Fibroblast of the conjunctiva (primary cell): Measurements from ENCODE around the gene STIMATE.

Experiments
- DNase-seq: peaks from one replicate; pipeline ENCODE4 v3.0.0-alpha.2; 2010; ENCODE audit warnings: low read depth

Gene STIMATE

DNA sequence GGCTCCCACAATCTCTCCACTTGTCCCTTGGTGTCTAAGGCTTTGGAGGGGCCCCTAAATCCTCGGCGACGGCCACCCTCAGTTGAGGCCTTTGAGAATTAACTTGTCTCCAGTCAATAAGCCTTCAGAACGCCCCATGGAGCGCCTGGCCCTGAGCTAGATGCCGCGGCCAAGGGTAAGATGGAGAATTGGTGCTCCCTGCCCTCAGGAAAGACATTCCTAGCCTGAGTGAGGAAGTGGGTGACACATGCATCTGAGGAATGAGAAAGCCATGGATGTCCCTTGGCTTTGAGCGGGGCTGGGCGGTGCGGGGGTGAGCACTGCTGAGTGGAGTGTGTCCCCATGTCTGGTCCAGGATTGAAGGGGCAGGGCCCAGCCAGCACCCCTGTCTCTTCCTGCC is 80.1 kb downstream of the STIMATE start:
- no peak for DNase-seq

DNA sequence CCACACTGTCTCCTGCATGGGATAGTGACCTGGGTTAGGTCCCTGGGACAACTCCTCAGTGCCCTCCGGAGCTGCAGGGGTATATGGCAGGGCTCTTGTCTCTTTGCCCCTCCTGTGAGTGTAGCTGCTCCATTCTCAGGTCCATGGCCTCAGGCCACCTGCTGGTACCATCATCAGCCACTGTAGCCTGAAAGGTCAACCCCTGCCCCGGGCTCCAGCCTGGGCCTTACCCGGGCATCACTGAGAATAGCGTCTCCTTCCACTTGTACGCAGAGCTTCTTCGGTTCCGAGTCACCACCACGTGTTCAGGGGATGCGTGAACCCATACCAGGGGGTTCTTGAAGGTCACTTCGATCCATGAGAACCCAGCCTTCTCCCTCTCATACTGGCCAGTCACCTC is 80.7 kb downstream of the STIMATE start:
- DNase-seq, result no peak

DNA sequence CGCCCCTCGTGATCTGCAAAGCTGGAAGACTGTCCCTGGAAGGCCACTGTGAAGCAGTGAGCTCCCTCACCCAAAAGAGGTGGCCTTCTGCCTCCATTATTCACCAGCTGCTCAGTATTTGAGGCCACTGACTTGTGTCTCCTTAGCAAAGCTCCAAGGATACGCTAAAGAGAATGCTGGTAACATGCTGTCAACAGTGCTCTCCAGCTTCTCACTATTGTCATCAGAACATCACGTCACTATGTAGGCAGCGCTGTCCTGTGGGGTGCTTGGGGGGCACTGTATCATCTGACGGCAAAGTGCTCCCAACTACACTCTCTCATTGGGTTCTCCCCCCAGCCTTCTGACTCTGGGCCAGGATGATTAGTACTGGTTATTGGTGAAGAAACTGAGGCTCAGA is 81.1 kb downstream of the STIMATE start:
- DNase-seq, result no peak

DNA sequence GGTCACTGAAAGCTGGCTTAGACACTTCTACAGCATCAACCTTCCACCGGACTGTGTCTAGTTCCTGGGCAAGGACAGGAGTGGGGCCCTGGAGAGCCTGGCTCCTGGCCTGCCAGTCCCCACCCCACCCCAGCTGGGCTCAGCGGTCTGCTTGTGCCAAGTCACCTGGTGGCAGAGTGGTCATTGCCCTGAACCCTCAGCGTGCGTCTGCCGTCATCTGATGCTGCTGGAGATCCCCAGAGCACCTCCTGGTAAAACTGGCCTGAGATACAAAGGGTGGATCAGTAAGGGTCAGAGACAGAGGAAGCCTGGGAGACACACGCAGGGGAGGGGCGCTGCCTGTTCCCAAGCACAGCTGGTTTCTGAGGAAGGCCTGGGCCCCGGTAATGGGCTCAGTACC is 83.5 kb downstream of the STIMATE start:
- DNase-seq, result no peak

GRCh38 chr3:52811452-52812011 is 85.8 kb downstream of the STIMATE start:
- DNase-seq, result no peak

DNA sequence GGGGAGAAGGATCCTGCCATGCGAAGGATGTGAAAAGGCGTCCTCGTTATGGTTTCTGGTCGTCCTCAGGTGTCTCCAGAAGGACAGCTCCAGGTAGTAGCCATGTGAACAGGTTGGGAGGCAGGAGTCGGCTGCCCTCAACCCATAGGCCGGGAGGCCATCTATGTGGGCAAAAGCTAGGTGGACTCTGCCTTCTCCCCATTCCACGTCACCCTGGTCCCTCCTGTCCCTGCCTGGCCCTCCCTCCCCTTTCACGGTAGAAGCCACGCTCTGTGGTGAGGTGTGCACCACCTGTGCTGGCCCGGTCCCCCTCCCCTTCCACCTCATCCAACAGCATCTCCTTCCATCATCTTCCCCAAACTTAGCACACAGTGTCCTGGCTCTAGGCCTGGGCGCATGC is 86.4 kb downstream of the STIMATE start:
- no peak for DNase-seq

GRCh38 chr3:52809662-52810377 is 87.5 kb downstream of the STIMATE start:
- no peak for DNase-seq

DNA sequence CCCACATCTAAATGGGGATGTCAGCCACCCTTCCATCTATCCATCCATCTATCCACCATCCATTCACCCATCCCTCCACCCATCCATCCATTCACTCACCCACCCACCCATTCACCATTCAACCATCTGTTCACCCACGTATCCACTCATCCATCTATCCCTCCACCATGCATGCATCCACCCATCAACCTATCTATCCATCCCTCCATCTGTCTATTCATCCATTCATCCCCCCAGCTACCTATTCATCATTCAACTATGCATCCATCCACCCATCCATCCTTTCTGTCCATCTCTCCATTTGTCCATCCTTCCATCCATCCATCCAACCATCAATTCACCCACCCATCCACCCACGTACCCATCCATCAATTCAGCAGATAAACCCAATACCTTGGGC is 88.2 kb downstream of the STIMATE start:
- no peak for DNase-seq

- no peak for DNase-seq
These were observed 91.9 kb downstream of the STIMATE start for GRCh38 chr3:52805270-52806039.

DNA sequence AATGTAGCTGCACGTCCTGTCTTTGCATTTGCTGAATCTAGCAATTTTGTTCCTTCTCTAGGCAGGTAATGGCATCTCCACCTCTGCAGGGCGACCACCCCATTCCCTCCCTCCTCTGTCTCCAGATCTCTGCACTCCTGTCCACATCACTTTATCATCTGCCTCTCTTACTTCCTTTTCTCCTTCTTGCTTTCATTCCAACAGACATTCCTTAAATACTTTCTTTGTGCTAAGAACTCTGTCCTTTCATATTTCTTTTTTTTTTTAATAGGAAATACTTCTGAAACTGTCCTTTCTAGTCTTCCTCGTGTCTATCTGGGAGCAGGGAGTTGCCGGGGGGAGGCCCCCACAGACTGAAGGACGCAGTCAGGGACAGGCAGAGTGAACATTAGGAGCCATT is 95.5 kb downstream of the STIMATE start:
- DNase-seq, result no peak

DNA sequence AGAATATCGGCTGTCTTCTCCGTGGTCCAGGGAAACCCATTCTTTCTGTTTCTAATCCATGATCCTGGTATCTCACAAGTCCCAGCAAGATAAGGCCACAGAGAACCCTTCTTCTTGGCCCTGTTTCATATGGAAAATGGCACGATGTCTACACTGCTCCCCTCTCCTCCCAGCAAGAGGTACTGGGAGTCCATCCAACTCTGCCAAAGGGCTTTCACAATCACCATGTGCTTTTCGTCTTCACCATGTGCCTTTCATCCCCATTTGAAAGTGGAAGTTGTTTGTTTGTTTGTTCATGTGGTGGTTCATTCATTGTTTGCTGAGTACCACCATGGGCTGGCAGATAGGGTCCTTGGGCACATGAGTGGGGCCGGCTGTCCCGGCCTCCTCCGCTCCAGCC is 97.3 kb downstream of the STIMATE start:
- no peak for DNase-seq

- DNase-seq, result no peak
These were observed 98.3 kb downstream of the STIMATE start for GRCh38 chr3:52798978-52799476.

GRCh38 chr3:52798376-52798977 is 98.9 kb downstream of the STIMATE start:
- DNase-seq, result no peak

DNA sequence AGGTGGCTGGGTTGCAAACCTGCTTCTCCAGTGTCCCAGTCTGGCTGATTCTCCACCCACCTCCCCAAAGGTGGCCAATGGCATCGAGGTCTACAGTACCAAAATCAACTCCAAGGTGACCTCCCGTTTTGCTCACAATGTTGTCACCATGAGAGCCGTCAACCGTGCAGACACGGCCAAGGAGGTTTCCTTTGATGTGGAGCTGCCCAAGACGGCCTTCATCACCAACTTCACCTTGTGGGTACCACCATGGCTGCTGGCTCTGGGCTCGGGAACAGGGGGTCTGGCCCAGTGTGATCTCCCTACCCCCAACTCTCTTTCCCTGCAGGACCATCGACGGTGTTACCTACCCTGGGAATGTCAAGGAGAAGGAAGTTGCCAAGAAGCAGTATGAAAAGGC is 100.9 kb downstream of the STIMATE start:
- no peak for DNase-seq

GRCh38 chr3:52795298-52795900 is 101.9 kb downstream of the STIMATE start:
- DNase-seq, result no peak

- no peak for DNase-seq
These were observed 102.7 kb downstream of the STIMATE start, which contains the start of gene ITIH3 for GRCh38 chr3:52794612-52795099. Gene ITIH3 (plus strand): TSS chr3:52794796. CDS start chr3:52794804, 8 bp downstream.

- DNase-seq, result no peak
These were observed 103.4 kb downstream of the STIMATE start for GRCh38 chr3:52793702-52794611.

- DNase-seq, result no peak
These were observed 104.2 kb downstream of the STIMATE start for GRCh38 chr3:52792961-52793695.

GRCh38 chr3:52792413-52792812 is 104.9 kb downstream of the STIMATE start:
- no peak for DNase-seq

DNA sequence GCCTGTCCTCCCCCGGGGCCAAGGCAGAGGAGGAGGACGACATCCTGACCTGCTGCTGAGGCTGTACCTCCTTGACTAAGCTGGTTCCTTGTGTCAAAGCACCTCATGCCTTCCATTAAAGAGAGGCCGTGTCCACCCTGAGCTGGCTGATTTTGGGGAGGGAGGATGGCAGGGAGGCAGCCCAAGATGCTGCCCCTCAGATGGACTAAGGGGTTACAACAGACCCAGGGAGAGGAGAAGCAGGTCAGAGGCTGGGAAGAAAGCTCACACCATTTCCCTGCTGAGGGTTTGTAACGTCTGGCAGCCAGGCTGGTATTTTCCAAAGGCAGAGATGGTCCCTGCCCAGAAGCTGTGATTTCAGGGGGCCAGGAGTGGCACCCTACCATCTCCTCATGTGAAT is 105.4 kb downstream of the STIMATE start:
- no peak for DNase-seq
